GM18867 (cell line): ENCODE results near the gene PLS3.

Source experiments
- ATAC-seq: cut with Tn5 transposase; IDR thresholded peaks from one replicate; pipeline ENCODE4 v1.9.1; 2021; ENCODE audit warnings: mild to moderate bottlenecking, moderate library complexity; ENCODE audit not compliant: unreplicated experiment

The PLS3 gene

GRCh38 chrX:115564243-115564642 is 3.3 kb downstream of the PLS3 start:
- ATAC-seq, result no peak

DNA sequence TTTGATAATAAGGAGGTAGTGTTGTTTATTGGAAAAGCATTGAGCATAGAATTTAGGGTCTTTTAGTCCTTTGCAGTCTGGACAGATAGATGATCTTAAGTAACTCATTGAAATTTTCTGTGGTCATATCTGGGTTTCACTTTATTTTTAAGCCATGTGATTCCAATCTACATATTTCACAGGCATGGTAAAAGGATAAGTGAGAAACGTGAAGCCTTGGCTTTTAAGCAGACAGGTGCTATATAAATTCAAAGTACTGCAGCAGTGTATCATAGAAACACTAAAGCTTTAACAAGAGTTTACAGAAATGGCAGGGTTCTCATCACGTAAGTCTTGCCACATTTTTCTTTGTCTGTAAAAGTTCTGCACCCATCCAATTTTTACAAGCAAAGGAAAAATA is 4.9 kb downstream of the PLS3 start:
- no peak for ATAC-seq

DNA sequence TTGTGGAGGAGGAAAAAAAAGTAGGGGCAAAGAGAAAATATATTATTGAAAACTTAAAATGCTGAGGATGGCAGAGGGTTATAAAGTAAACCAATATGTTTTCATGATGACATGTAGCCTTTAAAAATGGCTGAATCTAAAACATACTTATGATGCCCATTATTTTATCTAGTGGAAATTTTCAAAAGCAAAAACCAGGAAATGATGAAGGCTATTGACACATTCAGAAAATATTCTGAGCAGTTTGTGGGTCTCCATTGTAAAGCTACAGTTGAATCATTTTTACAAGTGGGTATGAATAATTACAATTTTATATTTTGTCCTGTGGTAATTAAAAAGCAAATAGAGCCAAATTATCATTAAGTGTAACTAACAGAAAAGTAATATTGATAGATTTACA is 10.7 kb downstream of the PLS3 start:
- no peak for ATAC-seq

DNA sequence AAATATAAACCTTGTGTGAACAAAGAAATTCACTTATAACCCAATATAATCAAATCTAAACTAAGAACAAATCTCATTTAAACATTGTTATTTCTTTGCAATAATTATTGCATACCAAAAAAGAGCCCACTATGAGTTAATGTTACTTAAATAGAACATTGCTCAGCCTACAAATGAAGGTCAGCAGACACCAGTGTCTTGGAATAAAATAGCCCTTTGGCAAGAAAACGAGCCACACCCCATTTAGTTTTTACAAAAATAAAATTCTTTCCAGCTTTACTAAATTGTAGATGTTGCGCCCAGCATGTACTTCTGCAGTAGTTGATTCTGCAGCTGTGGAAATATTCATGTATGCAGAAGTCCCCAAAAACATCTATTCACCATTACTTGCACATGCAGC is 12.2 kb downstream of the PLS3 start:
- ATAC-seq, result no peak

DNA sequence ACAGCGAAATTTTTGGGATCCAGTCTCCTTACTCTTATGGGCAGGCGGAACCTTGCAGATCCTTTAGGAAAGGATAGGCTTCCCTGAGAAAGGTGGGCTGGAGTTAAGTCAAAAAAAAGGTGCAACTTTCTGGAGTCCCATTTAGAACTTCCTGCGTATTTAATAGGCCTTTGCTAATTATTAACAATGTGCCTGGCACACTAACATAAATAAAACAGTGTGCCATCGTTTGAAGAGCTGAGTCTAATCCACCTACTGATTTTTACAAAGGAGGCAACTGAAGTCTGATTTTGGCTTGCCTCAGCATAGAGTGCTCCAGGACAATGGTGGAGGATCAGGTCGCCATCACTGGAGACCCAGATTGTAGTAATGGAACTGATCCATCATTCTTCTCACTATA is 15.7 kb downstream of the PLS3 start:
- no peak for ATAC-seq

DNA sequence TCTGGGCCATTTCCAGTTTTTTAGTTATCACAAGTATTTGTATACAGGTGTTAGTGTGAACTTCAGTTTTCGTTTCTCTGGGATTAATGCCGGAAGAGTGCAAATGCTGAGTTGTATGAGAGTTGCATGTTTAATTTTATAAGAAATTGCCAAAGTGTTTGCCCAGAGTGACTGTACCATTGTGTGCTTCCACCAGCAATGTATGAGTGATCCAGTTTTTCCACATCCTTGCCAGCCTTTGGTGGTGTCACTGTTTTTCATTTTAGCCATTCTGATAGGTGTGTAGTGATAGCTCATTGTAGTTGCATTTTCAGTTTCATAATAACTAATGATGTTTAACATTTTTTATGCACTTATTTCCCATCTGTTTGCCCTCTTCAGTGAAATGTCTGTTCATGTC is 18.4 kb downstream of the PLS3 start:
- ATAC-seq, result no peak

DNA sequence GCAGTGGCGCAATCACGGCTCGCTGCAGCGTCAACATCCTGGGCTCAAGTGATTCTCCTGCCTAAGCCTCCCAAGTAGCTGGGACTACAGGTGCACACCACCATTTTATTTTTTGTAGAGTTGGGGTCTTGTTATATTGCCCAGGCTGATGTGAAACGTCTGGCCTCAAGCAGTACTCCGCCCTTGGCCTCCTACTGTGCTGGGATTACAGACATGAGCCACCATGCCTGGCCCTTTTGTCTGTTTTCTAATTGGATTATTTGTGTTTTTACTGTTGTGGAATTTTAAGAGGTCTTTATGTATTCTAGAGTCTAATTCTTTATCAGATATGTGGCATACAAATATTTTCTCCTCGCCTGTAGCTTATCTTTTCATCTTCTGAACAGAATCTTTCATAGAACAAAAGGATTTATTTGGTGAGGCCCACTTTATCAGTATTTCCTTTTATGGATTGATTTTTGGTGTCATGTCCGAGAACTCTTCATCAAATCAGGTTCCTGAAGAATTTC is 18.9 kb downstream of the PLS3 start:
- ATAC-seq, result no peak

DNA sequence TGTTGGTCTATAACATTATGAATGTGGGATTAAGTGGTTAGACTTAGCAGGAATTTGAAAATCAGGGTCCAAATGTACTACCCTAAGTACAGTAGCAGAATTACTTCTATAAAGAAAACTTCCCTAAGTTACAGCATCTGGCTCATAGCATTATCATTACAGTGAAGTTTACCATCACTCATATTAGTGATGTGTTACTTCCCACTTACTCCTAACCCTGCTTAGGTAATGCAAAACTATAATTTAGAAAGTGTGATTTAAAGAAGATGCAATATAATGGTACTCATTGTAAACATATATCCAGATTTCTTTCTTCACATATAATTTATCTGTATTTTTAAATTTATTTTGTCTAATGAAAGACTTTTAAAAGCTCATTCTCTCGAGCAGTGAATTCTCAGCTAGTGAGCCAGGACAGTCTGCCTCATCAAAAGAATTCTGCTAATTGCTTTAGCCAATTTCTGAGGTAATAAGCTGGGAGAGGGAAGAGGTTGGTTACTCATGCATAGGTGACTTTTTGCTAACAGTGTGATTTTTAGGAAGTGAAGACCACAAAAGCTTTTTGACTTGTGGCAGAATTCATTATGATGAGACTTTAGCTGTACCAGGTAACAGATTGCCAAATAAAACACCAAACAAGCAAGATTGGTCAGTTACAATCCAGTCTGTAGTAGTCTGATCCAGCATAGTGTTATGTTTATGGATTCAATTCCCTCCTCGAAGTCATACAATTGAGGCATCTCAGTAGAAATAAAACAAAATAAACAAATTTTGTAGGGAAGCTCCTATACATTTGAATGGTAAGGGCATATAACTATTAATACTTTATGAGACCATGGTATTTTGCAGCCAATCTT is 21.0 kb downstream of the PLS3 start:
- no peak for ATAC-seq

DNA sequence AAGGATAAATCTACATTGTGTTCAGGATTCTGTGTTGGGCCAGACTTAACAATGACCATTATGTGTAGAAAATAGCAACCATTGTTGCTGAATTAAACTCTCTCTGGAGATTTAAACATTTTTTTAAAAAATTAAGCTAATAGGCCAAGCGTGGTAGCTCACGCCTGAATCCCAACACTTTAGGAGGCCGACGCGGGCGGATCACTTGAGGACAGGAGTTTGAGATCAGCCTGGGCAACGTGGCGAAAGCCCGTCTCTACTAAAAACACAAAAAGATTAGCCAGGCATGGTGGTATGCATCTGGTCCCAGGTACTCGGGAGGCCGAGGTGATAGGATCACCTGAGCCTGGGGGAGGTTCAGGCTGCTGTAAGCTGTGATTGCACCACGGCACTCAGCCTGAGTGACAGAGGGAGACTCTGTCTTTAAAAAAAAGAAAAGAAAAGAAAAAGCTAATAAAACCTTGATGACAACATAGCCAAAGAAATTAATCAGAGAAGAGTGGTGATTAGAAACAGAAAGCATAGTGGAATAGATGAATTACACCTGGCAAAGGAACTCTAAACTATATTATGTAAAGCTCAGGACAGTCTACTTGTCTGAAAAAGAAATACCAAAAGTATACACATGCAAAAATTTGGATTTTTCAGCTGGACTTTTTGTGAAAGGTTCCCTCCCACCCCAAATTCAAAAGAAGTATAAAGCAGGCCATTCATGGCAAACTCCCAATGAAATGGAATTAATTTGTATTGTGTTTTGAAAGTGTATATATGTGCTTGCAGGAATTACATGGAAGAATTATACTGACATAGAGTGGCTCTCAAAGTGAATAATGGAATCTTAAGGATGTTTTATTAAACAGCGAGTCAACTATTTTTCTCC is 21.9 kb downstream of the PLS3 start:
- ATAC-seq, result no peak

DNA sequence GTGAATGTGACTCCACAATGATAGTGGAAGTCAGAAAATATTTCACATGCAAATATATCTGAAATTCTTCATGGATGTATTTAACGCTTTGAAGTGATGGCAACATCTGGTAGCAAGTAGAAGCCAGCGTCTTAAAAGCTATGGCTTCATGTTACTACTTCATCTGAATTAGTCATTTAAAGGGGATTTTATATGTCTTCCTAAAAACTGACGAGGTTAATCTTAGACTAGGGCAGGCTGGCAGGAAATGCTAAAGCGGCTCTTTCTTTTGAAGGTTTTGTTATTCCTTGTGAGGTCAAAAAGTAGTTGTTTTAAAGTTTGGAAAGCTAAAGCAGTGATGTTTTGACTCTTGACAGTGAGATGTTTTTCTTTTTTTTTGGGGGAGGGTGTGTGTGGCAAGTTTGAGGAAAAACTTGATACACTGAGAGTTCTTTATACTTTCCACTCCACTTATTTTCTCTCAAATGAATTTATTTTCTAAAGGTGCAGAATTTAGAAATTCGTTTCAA is 22.6 kb downstream of the PLS3 start:
- ATAC-seq, result no peak

DNA sequence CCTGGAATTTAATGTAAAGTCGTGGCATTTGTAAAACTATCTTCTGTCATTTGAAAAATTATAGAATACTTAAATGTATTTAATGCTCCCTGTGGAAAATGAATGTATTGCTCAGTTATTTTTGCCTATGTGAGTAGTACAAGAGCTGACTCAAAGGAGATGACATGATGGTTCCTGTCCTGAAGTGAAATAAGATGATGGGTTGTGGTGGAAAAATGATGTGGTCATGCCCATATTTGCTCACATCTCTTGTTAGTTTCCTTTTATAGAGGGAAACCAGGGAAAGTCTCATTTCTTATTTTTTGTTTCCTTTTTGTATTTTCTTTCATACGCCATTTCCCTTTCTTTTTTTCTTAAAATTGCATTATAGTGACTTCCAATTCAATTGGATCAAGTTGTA is 23.7 kb downstream of the PLS3 start:
- peak; percentile 79 for ATAC-seq

DNA sequence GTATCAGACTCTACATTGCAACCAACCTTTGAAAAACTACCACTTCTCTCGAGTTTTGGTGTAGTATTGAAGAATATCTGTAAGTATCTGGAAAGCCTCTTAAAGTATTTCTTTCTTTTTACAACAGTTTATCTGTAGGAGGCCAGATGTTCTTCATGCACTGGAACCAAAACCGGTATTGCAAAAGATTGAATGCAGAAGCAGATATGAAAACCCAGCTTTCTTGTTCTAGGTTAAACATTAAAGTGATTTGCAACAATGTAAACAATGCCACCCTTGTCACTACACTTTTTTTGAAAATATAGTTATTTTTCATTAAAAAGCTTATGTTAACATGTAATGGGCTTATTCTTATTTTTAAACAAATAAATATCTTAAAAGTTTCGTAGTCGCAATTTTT is 27.2 kb downstream of the PLS3 start:
- no peak for ATAC-seq

DNA sequence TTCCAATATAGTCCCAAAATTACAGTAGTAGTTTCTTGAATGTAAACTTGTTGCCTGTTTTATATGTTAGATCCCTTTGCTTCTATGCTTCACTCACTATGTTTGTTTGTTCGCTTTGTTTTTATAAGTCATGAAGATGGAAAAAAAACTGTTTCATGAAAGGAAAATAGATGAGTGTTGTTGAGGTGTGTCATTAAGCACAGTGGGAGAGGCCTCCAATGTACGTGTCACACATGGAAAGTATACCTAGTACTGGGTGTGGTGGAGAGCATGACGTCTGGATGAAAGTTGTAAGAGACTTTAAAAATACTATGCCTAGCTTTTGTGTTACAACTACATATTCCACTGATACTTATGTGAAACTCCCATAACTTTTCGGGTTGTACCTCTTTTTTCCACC is 28.4 kb downstream of the PLS3 start:
- ATAC-seq, result no peak

GRCh38 chrX:115591420-115591819 is 30.4 kb downstream of the PLS3 start:
- ATAC-seq, result peak; percentile 28

- peak; percentile 43 for ATAC-seq
Measured at GRCh38 chrX:115591856-115592842, 31.2 kb downstream of the PLS3 start.

GRCh38 chrX:115592997-115593734 is 32.2 kb downstream of the PLS3 start:
- ATAC-seq, result no peak

- no peak for ATAC-seq
Measured at GRCh38 chrX:115595049-115595448, 34.1 kb downstream of the PLS3 start.

DNA sequence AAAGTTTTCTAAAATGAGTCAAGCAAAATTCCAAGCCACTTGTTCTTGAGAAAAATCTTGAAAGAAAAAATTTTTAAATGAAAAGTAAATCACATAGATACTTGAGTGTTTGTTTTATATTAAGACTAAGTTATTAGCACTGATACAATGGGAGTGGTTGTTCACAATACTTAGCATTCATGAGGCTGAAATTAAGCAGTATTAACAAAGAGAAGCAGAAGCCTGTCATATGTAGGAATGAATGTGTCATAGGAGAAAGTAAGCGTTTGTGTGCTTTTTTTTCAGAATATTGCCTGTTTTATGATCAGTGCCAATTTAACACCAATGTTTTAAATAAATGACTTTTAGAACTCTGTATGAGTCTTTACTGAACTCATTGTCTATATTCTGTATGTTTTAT is 37.6 kb downstream of the PLS3 start:
- no peak for ATAC-seq

- ATAC-seq, result peak; percentile 73
Measured at GRCh38 chrX:115602308-115602707, 41.3 kb downstream of the PLS3 start.
